GM10266 (cell line): ENCODE results near the gene TMEM221.

ENCODE experiments used
- DNase-seq: peaks from one replicate; pipeline ENCODE4 v3.0.0; 2012; ENCODE audit errors: extremely low spot score
- TF ChIP-seq, protein P1 (sequence below): IDR thresholded peaks from 2 replicates; pipeline ENCODE4 v1.5.1; 2012; ENCODE audit warnings: mild to moderate bottlenecking, low read depth; ENCODE audit not compliant: control insufficient read depth, insufficient read depth; ENCODE audit errors: missing control alignments

The TMEM221 gene

DNA sequence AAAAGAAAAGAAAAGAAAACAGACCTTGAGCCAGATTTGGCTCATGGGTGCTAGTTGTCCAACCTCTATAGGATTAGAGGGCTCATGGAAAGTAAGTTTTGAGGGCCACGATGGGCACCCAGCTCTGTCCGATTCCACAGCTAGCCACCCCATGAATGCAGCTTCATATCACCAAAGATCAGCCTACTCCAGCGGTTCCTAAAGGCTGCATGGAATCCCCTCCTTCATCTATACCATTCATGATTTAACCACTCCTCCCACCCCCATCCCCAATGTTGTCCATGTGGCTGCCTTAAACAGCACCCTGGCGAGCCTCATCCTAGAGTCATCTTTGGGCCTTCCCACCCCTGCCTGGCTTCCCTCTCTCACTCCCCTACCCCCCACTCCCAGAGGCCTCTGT lies 26.5 kb downstream of the TMEM221 start:
- TF ChIP-seq, protein P1, sequence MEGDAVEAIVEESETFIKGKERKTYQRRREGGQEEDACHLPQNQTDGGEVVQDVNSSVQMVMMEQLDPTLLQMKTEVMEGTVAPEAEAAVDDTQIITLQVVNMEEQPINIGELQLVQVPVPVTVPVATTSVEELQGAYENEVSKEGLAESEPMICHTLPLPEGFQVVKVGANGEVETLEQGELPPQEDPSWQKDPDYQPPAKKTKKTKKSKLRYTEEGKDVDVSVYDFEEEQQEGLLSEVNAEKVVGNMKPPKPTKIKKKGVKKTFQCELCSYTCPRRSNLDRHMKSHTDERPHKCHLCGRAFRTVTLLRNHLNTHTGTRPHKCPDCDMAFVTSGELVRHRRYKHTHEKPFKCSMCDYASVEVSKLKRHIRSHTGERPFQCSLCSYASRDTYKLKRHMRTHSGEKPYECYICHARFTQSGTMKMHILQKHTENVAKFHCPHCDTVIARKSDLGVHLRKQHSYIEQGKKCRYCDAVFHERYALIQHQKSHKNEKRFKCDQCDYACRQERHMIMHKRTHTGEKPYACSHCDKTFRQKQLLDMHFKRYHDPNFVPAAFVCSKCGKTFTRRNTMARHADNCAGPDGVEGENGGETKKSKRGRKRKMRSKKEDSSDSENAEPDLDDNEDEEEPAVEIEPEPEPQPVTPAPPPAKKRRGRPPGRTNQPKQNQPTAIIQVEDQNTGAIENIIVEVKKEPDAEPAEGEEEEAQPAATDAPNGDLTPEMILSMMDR: no peak

DNA sequence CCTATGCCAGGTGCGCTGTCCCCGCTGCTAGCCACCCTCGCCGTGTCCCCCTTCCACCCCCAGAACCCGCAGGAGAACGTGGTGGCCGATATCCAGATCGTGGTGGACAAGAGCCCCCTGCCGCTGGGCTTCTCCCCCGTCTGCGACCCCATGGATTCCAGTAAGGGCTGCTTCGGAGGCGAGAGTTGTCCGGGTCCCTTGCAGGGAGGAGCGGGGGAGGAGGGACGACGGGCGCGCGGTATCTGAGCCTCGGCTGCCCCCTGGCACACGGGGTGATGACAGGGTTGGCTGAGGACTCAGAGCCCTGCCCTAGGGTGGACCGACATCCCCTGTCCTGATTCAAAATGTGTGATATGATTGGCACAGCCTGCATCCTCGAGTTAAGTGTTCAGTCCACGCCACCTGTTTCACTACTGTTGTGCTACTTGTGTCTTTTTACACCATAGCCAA lies 28.0 kb downstream of the TMEM221 start:
- peak; percentile 40 for DNase-seq

More for the DNA sequence above, 26.5 kb downstream of the TMEM221 start:
- no peak for DNase-seq

DNA sequence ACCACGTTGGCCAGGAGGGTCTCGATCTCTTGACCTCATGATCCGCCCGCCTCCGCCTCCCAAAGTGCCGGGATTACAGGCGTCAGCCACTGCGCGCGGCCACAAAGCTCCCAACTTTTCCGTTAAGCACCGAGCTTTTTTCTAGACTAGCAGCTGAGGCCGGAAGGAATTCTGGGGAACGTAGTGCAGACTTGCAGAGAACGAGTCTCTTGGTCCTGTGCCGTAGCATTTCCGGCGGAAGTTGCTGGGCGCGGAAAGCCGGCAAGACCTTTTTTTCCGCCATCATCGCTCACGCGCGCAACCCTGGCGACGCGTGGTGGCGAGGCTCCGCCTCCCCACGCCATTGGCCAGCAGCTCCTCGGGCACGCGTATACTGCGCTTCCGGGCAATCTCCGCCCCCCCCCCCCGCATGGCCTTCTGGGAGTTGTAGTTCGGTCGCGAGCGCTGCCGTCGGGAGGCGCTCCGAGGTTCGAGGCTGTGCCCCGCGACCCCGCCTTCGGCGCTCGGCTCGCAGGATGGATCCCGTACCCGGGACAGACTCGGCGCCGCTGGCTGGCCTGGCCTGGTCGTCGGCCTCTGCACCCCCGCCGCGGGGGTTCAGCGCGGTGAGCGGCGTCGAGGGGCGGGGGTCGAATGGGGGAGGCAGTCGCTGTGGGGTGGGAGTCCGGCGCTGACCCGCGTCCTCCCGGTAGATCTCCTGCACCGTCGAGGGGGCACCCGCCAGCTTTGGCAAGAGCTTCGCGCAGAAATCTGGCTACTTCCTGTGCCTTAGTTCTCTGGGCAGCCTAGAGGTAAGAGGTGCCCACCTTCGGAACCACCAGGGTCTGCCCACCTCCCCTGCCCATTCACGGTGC lies 28.6 kb downstream of the TMEM221 start, which contains the start of gene MVB12A:
MVB12A (plus strand) TSS at position 427 of the 854 bp plus-strand sequence; CDS start at position 516, 89 bp downstream.
- TF ChIP-seq, protein P1: no peak

More for the DNA sequence above, 28.0 kb downstream of the TMEM221 start:
- TF ChIP-seq, protein P1: no peak

DNA sequence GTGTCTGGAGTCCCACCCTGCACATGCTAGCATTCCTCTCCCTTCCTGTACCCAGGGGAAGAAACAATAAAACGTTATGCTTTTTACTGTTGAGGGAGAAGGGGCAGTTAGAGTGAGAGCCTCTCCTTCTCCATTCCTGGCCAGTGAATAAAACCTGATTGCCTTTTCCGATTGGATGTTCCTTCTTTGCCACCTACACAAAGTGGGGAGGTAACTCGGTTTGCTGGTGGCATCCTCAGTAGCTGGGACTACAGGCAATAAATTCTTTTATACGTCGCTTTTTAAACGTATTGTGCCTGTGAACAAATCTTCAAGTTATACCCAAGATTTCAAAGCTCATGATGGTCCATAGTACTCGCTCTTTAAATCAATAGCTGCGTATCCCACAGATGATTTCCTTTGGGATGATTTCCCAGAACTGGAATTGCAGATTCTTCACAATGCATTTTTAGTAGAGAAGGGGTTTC lies 29.3 kb downstream of the TMEM221 start:
- TF ChIP-seq, protein P1: no peak
- DNase-seq: no peak

More for the DNA sequence above, 28.6 kb downstream of the TMEM221 start, which contains the start of gene MVB12A:
- peak; percentile 98 for DNase-seq

DNA sequence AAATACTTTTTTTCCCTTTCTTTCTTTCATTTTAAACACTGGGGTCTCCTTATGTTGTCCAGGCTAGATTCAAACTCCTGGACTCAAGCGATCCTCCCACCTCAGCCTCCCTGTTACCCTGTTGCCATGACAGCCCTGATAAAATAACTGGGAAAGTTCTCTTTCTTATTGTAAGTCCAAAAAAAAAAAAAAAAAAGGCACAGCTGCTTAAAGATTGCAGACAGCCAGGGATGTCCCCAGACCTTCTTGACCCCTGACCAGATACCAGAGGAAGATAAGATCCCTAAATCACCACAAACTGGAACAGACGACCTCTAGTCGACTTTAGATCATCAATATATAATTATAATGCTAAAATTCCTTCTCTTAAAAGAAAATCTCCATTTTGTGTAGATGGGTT lies 29.8 kb downstream of the TMEM221 start:
- TF ChIP-seq, protein P1: no peak
- DNase-seq: no peak

DNA sequence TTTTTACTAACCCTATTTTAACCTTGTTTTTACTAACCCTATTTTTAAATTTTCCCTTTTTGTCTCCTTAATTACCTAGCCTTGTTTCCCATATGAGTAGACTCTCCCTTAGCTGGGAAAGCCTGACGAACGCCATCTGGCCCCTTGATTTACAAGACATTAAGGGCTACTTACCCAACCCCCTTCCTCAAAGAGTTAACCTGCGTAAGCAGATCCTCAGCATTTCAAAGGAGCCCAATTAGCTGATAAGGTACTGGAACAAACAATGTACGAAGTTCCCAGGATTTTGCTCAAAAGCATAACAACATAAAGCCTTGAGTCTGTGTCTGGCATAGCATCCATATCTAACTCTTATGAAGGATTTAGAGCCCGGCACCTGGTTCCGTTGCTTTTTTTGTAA lies 33.3 kb downstream of the TMEM221 start:
- DNase-seq: no peak
- TF ChIP-seq, protein P1: no peak

DNA sequence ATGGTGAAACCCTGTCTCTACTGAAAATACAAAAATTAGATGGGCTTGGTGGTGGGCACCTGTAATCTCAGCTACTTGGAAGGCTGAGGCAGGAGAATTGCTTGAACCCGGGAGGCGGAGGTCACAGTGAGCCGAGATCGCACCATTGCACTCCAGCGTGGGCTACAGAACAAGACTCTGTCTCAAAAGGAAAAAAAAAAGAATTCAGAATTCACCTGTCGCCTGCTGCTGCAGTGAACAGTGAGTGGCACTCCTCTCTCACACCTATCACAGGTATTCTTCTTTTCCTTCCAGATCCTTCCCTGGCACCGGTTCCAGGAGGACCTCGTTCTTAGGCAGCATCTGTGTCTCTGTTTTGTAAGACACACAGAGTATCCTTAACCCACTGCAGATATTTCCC lies 34.4 kb downstream of the TMEM221 start:
- TF ChIP-seq, protein P1: no peak
- DNase-seq: no peak
